Renal pelvis (tissue), 4 donors: ENCODE measurements around the gene FBXW8. TPM values are rescaled to one million over a fixed set of nuclear protein-coding genes. Genes with fewer than 3 reads are reported as not detected.

Experiments used
- DNase-seq: peaks from one replicate; pipeline ENCODE4 v3.0.0-alpha.2; 2013
- polyA plus RNA-seq, 3 donors: library from polyadenylated mRNA; unstranded; fragments of 120-200 nt; gene quantifications; one replicate each; pipeline ENCODE4 v1.2.1, GENCODE V29; 2013; ENCODE audit not compliant: insufficient read length in 3 of 3

FBXW8 gene
- polyA plus RNA-seq, 3 donors = 25.3 to 25.9 (median 25.6) TPM

DNA sequence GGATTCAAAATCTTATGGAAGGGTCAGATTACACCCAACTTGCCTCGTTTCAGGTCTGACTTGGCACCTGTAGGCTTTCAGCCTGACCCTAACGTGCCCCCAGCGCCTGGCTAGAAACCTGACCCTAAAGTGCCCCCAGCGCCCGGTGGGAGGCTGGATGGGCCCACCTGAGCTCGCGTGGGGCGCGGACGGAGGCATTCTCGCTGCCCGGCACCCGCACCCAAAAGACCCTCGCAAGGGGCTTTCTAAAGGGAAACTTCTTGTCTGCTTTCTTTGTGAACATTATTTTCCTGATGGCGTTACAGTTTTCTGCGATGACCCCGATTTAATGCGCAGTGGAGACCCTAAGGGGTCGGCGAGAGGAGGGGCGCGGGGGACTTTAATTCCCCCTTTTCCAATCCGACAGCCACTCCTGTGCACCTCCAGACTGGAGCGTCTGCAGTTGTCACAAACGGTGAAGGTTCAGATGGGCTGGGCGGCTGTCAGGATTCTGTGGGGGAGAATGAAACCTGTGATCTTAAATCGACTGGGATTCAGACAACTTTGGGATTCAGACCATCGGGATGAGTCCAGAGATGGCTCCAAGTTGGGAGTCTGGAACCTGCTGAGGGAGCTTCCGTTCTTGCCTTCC lies 28.8 kb upstream of the FBXW8 start:
- no peak for DNase-seq

DNA sequence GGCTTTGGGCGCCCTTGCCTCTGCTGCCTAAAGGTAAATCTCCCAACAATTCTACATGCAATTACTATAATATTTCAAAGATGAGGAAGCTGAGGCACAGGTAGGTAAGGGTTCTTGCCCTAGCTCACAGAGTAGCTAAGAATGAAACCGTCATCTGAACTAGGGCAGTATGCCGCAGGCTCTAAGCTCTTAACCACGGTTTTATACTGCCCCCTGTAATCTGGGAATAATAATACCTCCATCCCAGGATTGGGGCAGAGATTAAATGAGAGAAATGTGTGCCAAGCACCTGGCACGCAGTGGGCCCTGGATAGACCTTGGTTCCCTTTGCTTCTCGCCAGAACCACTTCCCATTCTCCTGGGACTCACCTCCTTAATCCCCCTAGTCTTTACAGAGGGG lies 28.0 kb upstream of the FBXW8 start:
- no peak for DNase-seq

DNA sequence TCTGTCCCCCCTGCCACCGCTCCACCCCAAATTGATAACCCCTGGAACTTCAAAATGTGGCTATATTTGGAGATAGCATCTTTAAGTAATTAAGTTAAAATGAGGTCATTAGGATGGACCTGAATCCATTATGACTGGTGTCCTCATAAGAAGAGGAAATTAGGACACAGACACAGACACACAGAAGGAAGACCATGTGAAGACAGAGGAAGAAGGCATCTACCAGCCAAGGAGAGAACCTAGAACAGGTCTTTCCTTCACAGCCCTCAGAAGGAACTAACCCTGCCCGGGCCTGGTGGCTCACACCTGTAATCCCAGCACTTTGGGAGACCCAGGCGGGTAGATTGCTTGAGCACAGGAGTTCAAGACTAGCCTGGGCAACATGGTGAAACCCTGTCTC lies 25.9 kb upstream of the FBXW8 start:
- DNase-seq = no peak

DNA sequence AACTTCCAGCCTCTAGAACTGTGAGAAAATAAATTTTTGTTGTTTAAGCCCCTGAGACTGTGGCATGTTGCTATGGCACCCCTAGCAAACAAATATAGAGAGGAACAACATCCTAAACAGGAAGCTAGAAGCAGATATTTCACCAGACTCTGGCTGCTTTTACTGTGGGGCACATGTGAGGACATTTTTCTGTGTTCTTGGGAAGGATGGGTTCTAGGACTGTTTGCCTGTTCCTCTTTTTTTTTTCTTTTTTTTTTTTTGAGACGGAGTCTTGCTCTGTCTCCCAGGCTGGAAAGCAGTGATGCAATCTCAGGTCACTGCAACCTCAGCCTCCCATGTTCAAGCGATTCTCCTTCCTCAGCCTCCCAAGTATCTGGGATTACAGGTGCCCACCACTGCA lies 25.3 kb upstream of the FBXW8 start:
- no peak for DNase-seq

DNA sequence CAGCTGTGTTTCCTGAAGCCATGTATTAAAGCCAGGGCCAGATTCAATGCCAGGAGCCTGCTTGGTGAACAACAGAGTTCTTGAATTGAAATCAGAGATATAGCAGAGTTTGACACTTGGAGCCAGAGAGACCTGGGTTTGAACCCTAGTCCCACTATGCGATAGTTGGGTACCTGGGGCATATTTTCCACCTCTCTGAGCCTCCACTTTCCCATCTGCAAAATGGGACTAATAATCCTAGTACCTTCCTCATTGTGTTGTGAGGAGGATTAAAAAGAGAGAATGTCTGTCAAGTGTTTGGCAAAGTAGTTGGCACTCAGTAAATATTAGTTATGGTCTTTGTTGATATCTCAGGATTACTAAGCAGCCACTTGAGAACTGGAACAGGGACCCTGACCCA lies 23.5 kb upstream of the FBXW8 start:
- no peak for DNase-seq

DNA sequence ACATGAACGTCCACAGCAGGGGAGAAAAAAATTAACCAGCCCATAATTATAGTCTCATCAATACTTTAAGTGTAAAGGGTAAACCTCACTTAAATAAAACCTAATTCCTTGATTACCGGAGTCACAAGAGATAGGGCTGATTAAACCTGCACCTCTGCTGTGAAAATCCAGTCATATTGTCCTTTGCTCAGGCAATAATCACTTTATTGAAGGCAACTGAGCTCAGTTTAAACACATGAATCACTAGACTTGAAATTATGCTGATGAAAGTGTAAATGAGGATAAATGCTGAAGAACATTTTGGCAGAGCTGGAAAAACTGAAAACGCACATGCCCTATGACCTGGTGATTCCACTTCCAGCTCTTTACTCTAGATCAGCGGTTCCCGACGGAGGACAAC lies 22.9 kb upstream of the FBXW8 start:
- no peak for DNase-seq

DNA sequence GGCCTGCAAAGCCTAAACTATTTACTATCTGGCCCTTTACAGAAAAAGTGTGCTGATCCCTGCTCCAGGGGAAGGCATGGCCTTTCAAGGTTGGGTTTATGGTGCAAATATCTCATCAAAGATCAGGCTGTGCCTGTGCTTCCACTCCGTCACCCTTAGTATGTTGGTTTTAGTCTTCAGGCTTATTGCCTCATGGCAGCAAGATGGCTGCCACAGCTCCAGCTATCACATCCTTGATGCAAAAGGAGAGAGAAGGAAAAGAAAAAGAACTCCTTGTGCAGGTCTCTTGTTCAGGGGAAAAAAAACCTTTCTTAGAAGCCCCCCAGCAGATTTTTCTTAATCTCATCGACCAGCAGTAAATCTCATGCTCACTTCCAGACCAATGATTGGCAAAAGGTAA lies 20.4 kb upstream of the FBXW8 start:
- DNase-seq = no peak

DNA sequence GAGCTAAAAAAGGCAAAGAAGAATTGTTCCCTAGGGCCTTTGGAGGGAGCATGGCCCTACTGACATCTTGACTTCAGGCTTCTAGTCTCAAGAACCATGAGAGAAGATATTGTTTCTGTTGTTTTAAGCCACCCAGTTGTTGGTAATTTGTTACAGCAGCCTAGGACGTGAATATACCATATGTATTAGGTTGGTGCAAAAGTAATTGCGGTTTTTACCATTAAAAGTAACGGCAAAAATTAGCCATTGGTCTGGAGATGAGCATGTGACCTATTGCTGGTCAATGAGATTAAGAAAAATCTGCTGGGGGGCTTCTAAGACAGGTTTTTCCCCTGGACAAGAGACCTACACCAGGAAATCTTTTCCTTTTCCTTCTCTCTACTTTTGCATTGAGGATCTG lies 19.7 kb upstream of the FBXW8 start:
- DNase-seq = no peak

DNA sequence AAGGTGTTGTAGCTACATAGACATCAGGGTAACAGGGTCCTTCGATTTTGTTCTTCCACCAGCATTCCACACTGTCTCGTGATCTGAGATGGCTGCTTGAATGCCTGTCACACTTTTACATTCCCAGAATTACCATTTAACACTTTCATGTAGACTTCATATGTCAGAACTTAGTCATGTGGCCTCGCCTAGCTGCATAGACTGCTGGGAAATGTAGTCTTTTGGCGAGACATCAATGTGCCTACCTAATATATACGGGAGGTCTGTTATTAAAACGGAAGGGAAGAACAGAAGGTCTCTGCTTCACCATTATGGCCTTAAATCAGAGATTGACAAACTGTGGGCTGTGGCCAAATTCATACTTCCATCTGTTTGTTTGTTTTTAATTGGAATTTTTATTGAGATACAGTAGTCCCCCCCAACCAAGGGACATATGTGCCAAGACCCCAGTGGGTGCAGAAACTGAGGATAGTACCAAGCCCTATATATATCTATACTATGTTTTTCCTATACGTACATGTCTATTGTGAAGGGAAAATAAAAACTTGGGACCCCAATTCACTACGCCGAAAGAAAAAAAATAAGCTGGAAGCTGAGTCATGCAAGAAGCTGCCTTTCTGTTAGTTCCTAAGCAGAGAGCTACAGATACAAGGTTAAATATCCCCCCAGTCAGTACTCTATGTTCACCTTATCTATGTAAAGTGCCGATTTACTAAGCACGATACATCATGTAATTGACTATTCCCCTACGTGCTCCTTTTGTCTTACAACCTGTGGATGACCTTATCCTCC lies 18.2 kb upstream of the FBXW8 start:
- no peak for DNase-seq

DNA sequence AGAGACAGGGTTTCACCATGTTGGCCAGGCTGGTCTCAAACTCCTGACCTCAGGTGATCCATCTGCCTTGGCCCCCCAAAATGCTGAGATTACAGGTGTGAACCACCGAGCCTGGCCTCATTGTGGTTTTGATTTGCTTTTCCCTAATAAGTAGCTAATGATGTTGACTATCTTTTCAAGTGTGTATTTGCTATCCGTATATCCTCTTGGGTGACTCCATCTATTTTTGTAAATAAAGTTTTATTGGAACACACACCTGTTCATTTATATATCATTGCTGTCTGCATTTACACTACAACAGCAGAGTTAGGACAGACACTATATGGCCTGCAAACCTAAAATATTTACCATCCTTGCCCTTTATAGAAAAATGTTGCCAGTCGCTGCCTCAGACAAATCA lies 15.8 kb upstream of the FBXW8 start:
- DNase-seq = no peak

DNA sequence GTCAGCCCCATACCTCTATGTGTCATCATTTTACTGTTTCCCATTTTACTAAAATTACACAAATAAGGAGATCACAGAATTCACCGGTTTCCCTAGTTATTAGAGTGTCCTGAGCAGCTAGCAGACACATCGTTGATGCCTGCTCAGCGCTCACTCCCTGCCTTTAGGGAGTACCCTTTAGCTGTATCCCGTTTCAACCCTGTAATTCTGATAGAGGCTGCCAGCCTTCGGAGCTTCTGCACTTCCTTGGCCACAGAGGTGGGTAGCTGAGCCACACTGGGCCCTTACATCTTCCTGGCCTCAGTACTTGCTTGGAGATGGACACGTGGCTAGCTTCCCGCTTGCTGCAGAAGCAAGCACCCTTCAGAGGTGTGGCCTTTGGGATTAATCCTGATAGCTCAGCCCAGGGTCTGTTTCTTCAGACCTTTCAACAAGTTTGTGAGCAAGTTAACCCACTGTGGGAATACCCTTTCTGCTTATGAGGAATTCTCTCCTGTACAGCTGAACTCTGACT lies 14.3 kb upstream of the FBXW8 start:
- no peak for DNase-seq

DNA sequence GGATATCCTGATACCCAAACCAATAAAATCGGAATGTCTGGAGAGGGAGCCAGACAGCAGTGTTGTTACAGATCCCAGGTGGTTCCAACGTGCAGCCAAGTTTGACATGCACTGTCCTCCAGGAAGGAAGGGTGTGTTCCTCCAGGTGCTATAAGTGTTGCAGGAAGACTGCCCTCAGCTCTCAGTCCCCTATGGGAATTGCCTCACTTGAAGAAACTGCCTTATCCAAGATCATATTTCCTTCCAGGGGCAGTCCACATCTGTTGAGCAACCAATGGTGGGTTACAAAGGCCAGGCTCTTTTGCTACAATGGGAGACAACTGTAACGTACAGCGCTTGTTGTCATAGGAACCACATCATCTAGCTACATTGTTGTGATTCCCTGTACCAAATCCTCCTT lies 13.3 kb upstream of the FBXW8 start:
- DNase-seq = no peak

DNA sequence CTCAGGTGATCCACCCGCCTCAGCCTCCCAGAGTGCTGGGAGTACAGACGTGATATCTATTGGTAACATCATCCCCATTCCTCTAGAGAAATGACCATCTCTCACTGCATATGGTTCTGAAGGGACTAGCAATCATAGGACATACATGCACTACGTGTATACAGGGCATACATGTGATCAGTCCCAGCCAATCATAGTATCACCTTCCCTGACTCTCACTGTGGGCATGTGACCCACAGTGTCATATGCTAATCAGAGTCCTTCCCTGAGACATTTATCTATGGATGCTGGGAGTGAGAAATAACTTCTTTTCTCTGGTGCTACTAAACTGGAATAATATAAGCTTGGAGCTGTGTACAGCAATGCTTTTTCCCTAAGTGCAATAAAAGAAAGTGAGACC lies 12.1 kb upstream of the FBXW8 start:
- DNase-seq = no peak

DNA sequence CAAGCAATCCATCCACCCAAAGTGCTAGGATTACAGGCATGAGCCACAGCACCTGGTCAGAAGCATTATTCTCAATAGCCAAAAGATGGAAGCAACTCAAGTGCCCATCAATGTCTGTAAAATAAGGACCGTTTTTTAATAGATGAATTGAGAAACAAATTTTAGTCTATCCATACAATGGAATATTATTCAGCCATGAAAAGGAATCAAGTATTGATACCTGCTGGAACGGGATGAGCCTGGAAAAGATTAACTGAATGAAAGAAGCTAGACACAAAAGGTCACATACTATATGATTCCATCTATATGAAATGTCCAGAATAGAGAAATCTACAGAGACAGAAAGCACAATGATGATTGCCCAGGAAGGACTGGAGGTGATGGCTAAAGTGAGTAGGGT lies 9.1 kb upstream of the FBXW8 start:
- DNase-seq = no peak

DNA sequence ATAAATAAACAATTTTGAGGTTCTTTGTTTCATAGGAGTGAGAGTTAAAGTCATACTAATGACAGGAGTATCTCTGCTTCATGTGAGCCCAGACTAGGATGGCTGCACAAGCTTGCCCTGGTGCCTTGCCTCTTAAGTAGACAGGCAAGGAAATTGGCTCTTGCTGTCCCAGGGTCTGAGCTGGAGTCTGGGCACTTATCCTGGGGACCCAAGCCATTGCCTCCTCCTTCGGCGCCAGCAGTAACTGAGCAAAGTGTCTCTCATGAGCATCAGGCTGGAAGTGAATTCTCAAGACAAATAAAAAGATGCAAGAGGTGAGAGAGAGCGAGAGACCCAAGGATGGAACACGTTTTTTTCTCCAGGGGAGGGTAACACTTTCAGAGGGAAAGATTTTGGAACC lies 6.9 kb upstream of the FBXW8 start:
- DNase-seq = no peak

DNA sequence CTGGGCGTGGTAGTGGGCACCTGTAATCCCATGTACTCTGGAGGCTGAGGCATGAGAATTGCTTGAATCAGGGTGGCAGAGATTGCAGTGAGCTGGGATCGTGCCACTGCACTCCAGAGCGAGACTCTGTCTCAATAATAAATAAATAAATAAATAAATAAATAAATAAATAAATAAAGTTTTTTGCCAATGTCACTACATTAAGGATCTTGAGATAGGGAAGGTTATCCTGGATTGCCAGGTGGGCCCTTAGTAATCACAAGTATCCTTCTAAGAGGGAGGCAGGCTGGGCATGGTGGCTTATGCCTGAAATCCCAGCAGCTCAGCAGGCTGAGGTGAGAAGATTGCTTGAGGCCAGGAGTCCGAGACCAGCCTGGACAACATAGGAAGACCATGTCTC lies 4.5 kb upstream of the FBXW8 start:
- DNase-seq = no peak

DNA sequence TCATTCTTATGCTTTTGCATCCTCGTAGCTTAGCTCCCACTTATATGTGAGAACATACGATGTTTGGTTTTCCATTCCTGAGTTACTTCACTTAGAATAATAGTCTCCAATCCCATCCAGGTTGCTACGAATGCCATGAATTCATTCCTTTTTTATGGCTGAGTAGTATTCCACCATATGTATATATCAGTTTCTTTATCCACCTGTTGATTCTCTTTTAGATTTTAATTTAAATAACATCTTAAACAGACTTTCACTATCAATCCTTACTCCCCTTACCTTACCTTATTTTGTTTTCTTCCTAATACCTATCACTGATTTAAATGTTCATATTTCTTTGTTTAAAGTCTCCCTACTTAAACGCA lies 488 bp upstream of the FBXW8 start:
- DNase-seq = no peak

DNA sequence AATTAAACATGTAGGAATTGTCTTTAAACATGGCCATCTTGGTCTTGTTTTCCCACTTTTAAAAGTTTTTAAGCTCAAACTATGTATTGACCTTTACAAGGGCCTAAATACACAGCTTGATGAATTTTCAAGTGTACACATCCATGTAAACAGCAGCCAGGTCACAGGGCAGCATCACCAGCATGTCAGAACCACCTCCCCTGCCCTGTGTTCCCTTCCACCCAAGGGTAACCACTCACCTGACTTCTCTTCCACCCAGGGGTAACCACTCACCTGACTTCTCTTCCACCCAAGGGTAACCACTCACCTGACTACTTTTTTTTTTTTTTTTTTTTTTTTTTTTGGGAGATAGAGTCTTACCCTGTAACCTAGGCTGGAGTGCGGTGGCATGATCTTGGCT lies 4.6 kb downstream of the FBXW8 start:
- no peak for DNase-seq

DNA sequence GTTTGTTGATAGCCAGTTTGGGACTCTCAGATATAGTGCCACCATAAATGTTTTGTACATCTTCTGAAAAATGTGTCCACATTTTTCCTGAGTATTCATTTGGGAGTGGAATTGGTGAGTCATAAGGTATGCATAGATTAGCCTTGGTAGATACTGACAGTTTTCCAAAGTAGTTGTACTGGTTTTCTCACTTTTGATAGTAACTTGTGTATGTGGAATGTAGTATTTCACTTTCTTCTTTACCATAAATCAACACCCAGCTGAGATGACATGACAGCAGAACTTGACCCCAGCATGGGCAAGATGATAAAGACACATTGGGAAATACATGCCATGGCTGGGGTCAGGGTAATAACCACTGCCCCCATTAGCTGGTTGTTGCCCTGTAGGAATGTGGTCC lies 5.4 kb downstream of the FBXW8 start:
- DNase-seq = no peak

DNA sequence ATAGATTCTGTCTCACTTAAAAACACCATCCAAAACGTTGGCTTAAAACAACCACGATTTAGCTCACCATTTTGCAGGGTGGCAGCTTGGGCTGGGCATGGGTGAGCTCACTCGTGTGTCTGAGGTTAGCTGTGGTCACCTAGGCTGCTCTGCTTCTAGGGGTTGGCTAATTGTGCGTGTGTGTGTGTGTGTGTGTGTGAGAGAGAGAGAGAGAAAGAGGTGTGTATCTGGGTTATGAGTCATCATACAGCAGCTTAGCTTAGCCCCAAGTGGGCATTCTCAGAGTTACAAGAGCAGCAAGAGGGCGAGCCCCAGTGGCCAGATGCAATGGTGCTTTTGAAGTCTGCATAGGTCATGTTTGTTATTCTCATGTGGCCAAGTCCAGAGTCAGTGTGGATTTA lies 6.0 kb downstream of the FBXW8 start:
- no peak for DNase-seq

DNA sequence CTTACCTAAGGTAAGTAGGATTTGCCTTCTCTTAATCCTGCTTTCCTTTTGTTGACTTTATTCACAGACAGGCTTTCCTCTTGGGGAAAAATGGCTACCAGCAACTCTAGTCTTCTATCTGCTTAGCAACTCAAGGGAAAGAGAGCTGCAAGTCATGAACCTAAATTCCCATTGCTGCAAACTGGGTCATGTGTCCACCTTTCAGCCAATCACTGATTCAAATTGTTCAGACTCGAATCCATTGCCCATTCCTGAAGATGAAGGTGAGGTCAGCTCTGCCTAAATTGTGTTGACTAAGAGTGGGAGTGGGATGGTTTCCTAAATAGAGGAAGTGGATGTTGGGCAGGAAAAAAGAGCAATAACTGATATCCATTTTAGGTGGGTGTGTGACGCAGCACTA lies 7.7 kb downstream of the FBXW8 start:
- DNase-seq = no peak

DNA sequence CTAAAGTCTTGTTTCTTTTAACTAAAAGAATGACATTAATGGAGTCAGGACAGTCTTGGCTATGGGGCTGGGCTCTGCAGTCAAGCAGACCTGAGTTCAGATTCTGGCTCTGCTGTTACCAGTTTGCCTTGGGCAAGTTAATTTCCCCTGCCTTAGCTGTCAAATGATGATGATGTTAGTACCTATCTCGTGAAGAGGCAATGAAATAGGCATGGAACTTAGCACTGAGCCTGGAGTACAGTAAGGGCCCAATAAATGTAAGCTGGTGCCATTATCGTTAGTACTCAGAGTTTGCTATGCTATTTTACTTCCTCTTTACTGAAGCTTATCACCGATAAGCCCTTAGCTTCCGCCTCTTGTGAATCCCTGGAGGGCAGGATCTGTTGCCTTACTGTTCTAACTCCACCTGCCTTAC lies 8.5 kb downstream of the FBXW8 start:
- no peak for DNase-seq

DNA sequence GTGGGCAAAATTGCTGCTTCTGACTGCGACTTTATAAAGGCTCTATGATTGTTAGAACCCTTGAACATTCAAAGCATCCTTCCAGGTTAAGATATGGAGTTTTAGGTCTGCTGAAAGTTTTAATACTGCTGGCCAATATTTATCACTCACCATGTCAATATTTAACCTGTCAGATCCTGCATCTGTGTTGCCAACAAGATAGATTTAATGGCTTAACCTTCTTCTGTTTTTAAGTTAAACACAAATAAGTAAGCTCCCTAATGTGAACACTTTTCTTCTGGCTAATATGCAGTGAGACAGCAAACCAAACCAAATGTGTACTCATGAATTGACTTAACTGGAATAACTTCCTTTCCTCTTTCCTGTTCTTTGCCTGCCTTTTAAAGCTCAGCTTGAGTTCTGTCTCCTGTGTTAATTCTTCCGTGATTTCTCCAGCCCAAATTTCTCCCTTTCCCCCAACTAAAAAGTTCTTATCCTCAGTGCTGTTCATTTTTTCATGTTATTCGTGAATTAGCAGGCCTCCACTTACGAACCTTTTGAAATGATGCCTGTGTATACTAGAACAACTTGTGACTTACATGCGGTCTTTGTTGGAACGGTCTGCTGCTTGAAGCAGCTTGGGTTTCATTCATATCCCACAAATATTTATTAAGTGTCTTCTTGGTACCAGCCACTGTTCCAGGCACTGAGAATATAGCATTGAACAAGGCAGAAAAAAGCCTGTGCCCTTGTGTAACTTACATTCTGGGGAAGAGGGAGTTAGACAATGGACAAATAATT lies 9.1 kb downstream of the FBXW8 start:
- DNase-seq = no peak
